Heart left ventricle (tissue), 13 donors: Measurements from ENCODE around the gene GET4.

ENCODE experiments used
- POLR2A ChIP-seq, 2 donors: fragments of 450-650 bp; IDR thresholded peaks; one replicate each; pipeline ENCODE4 v1.6.1; 2017; ENCODE audit warnings: antibody characterized with exemption in 2 of 2, mild to moderate bottlenecking in 2 of 2, moderate library complexity in 2 of 2
- TF ChIP-seq, protein P1 (sequence below), 12 donors: fragments of 200-600 bp; sonication (generic) in 4 of 12; IDR thresholded peaks; one replicate each; pipeline versions ENCODE4 v1.5.0 to v1.8.0; 2018 to 2022; ENCODE audit warnings: antibody characterized with exemption in 12 of 12, mild to moderate bottlenecking in 5 of 12
- donor health status: ischemic (EF 13 %, LVEDD 7.1; RV severe dilation, severe dysfunction).
- donor health status: DM: no; HTN: yes; CAD: no.
- donor health status: DM: no; HTN: no; CAD: no.
- donor health status: ischemic (EF 25% LVEDD 6.9; RV normal size, moderate dysfunction).
- donor health status: ischemic (EF 25% LVEDD 5.7; RV mildly dilated, moderate dysfunction).
- donor health status: ischemic (EF 35%, LVEDD 5.7; RV mildly dilated, moderate dysfunction).
- donor health status: nonischemic (EF 11% LVEDD 7.7; RV severe dilation, severe dysfunction).
- donor health status: DM: yes; HTN: yes; CAD: no.
- donor health status: PGD.
- donor health status: ischemic (EF 29% LVEDD 5.4; RV normal size, mild dysfunction).
- donor health status: nonischemic (EF 23%, LVEDD 6.1; RV moderate dilation, normal function).

DNA sequence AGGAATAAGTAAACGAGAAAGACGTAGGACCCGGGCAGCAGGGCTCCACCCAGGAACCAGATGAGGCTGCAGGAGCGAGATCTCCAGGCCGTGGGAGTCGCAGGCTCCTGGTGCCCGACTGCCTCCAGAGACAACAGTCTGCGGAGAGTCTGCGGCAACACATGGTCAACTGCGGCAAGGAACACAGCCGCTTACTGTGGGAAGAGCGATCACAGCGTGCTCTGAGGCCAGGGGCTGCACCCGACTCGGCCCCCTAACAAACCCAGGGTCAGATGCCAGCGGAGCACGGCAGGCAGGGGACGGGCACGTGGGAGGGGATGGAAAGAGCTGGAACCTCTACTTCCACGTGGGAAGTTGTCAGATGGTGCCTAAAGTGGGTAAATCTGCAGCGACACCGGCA is 26.6 kb downstream of the GET4 start:
- TF ChIP-seq, protein P1, sequence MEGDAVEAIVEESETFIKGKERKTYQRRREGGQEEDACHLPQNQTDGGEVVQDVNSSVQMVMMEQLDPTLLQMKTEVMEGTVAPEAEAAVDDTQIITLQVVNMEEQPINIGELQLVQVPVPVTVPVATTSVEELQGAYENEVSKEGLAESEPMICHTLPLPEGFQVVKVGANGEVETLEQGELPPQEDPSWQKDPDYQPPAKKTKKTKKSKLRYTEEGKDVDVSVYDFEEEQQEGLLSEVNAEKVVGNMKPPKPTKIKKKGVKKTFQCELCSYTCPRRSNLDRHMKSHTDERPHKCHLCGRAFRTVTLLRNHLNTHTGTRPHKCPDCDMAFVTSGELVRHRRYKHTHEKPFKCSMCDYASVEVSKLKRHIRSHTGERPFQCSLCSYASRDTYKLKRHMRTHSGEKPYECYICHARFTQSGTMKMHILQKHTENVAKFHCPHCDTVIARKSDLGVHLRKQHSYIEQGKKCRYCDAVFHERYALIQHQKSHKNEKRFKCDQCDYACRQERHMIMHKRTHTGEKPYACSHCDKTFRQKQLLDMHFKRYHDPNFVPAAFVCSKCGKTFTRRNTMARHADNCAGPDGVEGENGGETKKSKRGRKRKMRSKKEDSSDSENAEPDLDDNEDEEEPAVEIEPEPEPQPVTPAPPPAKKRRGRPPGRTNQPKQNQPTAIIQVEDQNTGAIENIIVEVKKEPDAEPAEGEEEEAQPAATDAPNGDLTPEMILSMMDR (IDR thresholded peaks at IDR 0.05), result no peak
- TF ChIP-seq POLR2A (IDR thresholded peaks at IDR 0.05), result no peak
